SH-SY5Y (cell line): ENCODE results near the gene ABHD12.

ENCODE experiments used
- GATA2 ChIP-seq: IDR thresholded peaks from 2 replicates; pipeline ENCODE4 v1.6.1; 2011; ENCODE audit warnings: mild to moderate bottlenecking, low read depth, low read length
- GATA3 ChIP-seq: IDR thresholded peaks from 2 replicates; pipeline ENCODE4 v1.6.1; 2011; ENCODE audit warnings: low read depth, mild to moderate bottlenecking, low read length, moderate library complexity

DNA sequence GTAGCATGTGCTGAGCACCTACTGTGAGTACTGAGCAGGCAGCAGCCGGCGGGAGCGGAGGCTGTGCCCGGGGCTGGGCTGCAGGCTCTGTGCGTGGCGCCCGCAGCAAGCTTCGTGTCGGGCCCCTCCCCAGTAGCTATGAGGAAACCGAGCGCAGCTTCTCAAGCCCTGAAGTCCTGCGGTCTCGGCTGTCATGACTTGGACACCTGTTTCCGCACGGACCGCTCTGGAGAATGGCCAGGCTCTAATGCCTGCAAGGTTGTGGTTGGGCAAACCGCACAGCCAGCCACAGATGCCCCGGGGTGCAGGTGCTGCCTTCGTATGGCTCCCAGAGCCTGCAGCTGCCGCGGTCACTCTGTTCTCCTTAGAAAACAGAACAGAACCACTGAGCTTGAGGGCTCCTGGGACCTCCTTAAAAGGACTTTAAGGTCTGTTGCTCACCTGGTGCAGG lies 109.1 kb downstream of the ABHD12 start:
- no peak for TF ChIP-seq GATA2
- no peak for TF ChIP-seq GATA3
